ENCODE measurements around the gene TPRN. TPM values are rescaled to one million over a fixed set of nuclear protein-coding genes. Genes with fewer than 3 reads are reported as not detected.

Gene TPRN
- total RNA-seq, 1 donor from 2014 or later, result 3.4 TPM

GRCh38 chr9:137178201-137178938, 22.2 kb downstream of the TPRN start:
- Mint-ChIP-seq H3K9me3 (no peaks in the 10 kb centered on the region), H3K4me1 (no peaks in the 10 kb centered on the region), H3K27me3 (ENCODE audit: insufficient read depth, low read depth) (peaks cover 4% of the 10 kb centered on the region), H3K36me3 (peaks cover 3% of the 10 kb centered on the region), H3K27ac (no peak overlapping the region), H3K4me3 (no peak overlapping the region)
- H3K4me2 ChIP-seq, result no peak overlapping the region
- H3F3A ChIP-seq (ENCODE audit: low read depth), result peaks cover 10% of the 10 kb centered on the region
- peaks cover 35% of the 10 kb centered on the region for H3K27me3 ChIP-seq
- no peak overlapping the region for H2AFZ ChIP-seq (replicated peaks)
- H3K79me2 ChIP-seq (ENCODE audit: low read depth), result no peaks in the 10 kb centered on the region
- TF ChIP-seq CTCF (IDR thresholded peaks at IDR 0.05) (no peak), EZH2phosphoT487 (IDR thresholded peaks at IDR 0.05) (no peak), EZH2 (IDR thresholded peaks at IDR 0.05) (no peak)
- H4K20me1 ChIP-seq (ENCODE audit: low read depth), result peaks cover 36% of the 10 kb centered on the region
- no peak for DNase-seq (ENCODE audit: low spot score)
- no peak overlapping the region for H3K4me3 ChIP-seq
- no peaks in the 10 kb centered on the region for H3K9me3 ChIP-seq (ENCODE audit: low read depth)
- no peaks in the 10 kb centered on the region for H3K36me3 ChIP-seq
- no peak overlapping the region for H3K27ac ChIP-seq
- H3K4me1 ChIP-seq, result peaks cover 11% of the 10 kb centered on the region
- H3K9ac ChIP-seq, result no peak overlapping the region

- peaks cover 53% of the 10 kb centered on the region for H3K27me3 ChIP-seq
- no peaks in the 10 kb centered on the region for H3K36me3 Mint-ChIP-seq
- H4K20me1 ChIP-seq (ENCODE audit: low read depth), result peaks cover 36% of the 10 kb centered on the region
- H3K4me1 Mint-ChIP-seq, result no peaks in the 10 kb centered on the region
- no peaks in the 10 kb centered on the region for H3K9me3 ChIP-seq (ENCODE audit: low read depth)
- no peak overlapping the region for H3K4me3 ChIP-seq
- no peak overlapping the region for H3K4me3 Mint-ChIP-seq
- peaks cover 11% of the 10 kb centered on the region for H3K4me1 ChIP-seq
- H3F3A ChIP-seq (ENCODE audit: low read depth), result peaks cover 10% of the 10 kb centered on the region
- no peak overlapping the region for H2AFZ ChIP-seq (replicated peaks)
- H3K27me3 Mint-ChIP-seq (ENCODE audit: insufficient read depth, low read depth), result peaks cover 6% of the 10 kb centered on the region
- TF ChIP-seq CTCF (IDR thresholded peaks at IDR 0.05) (peak; percentile 43), EZH2phosphoT487 (IDR thresholded peaks at IDR 0.05) (no peak)
- DNase-seq (ENCODE audit: low spot score), result peak; percentile 57
- no peaks in the 10 kb centered on the region for H3K9me3 Mint-ChIP-seq
- H3K36me3 ChIP-seq, result no peaks in the 10 kb centered on the region
- no peaks in the 10 kb centered on the region for H3K79me2 ChIP-seq (ENCODE audit: low read depth)
- no peak overlapping the region for H3K27ac ChIP-seq
- H3K4me2 ChIP-seq, result no peak overlapping the region
- no peak overlapping the region for H3K27ac Mint-ChIP-seq
- H3K9ac ChIP-seq, result no peak overlapping the region
These were observed 24.0 kb downstream of the TPRN start for GRCh38 chr9:137176302-137177182.

GRCh38 chr9:137175345-137175961, 25.1 kb downstream of the TPRN start:
- H3K27ac Mint-ChIP-seq, result no peak overlapping the region
- H3K4me1 Mint-ChIP-seq, result no peaks in the 10 kb centered on the region
- Histone ChIP-seq H3K4me1 (peaks cover 11% of the 10 kb centered on the region), H3K9me3 (ENCODE audit: low read depth) (no peaks in the 10 kb centered on the region), H3F3A (ENCODE audit: low read depth) (peaks cover 10% of the 10 kb centered on the region), H4K20me1 (ENCODE audit: low read depth) (peaks cover 38% of the 10 kb centered on the region), H3K9ac (no peak overlapping the region), H3K27me3 (peaks cover 64% of the 10 kb centered on the region), H3K4me2 (peak overlapping the region; percentile 68), H3K36me3 (no peaks in the 10 kb centered on the region), H3K79me2 (ENCODE audit: low read depth) (no peaks in the 10 kb centered on the region), H3K27ac (no peak overlapping the region), H2AFZ (replicated peaks) (no peak overlapping the region), H3K4me3 (peak overlapping the region; percentile 21)
- H3K9me3 Mint-ChIP-seq, result no peaks in the 10 kb centered on the region
- H3K27me3 Mint-ChIP-seq (ENCODE audit: insufficient read depth, low read depth), result peaks cover 16% of the 10 kb centered on the region
- H3K4me3 Mint-ChIP-seq, result no peak overlapping the region
- TF ChIP-seq CTCF (IDR thresholded peaks at IDR 0.05) (peak; percentile 50), EZH2 (IDR thresholded peaks at IDR 0.05) (no peak)
- peak; percentile 62 for DNase-seq (ENCODE audit: low spot score)
- no peaks in the 10 kb centered on the region for H3K36me3 Mint-ChIP-seq

Data from neural progenitor cell (in vitro differentiated cells).